Measurements from ENCODE around the gene SLC30A10.

DNA sequence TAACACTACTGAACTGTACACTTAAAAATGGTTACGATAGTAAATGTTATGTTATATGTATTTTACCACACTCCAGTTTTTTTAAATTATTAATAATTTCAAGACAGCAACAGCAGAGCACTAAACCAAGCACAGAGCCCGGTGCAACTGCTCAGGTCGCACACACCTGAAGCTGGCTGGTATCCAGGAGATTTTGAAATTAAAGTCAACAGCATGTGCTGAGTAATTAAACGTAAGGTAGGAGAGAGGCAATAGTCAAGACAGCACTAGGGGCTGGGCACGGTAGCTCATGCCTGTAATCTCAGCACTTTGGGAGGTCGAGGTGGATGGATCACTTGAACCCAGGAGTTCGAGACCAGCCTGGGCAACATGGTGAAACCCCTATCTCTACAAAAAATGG lies 35.1 kb upstream of the SLC30A10 start:
- TF ChIP-seq, protein P1, sequence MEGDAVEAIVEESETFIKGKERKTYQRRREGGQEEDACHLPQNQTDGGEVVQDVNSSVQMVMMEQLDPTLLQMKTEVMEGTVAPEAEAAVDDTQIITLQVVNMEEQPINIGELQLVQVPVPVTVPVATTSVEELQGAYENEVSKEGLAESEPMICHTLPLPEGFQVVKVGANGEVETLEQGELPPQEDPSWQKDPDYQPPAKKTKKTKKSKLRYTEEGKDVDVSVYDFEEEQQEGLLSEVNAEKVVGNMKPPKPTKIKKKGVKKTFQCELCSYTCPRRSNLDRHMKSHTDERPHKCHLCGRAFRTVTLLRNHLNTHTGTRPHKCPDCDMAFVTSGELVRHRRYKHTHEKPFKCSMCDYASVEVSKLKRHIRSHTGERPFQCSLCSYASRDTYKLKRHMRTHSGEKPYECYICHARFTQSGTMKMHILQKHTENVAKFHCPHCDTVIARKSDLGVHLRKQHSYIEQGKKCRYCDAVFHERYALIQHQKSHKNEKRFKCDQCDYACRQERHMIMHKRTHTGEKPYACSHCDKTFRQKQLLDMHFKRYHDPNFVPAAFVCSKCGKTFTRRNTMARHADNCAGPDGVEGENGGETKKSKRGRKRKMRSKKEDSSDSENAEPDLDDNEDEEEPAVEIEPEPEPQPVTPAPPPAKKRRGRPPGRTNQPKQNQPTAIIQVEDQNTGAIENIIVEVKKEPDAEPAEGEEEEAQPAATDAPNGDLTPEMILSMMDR (conservative IDR thresholded peaks at IDR 0.05; ENCODE audit: low read length) = no peak
- no peak for TF ChIP-seq EZH2phosphoT487 (IDR thresholded peaks at IDR 0.05; ENCODE audit: borderline replicate concordance)
